Right cardiac atrium (tissue), 5 donors: Measurements from ENCODE around the gene CETP. TPM values are rescaled to one million over a fixed set of nuclear protein-coding genes. Genes with fewer than 3 reads are reported as not detected.
"Not testable (repeated sequence)": the region's sequence is repeated elsewhere in the genome, so short reads cannot be mapped to it uniquely, and the experiment has no call there.

Experiments used
- ATAC-seq, 2 donors: fragments of 200-7000 bp; cut with Tn5 transposase; one replicate each; pipeline versions ENCODE4 v1.8.0 to v1.9.1; 2020; ENCODE audit warnings: moderate library complexity in 2 of 2, mild to moderate bottlenecking in 1 of 2
- DNase-seq, 3 donors: peaks; one replicate each; pipeline ENCODE4 v3.0.0-alpha.2; 2020
- H3K27ac ChIP-seq: one replicate; pipeline ENCODE4 v1.5.1; 2013; ENCODE audit warnings: mild to moderate bottlenecking, low read length, control low read depth, moderate library complexity
- H3K27me3 ChIP-seq: one replicate; pipeline ENCODE4 v1.6.1; 2013; ENCODE audit not compliant: control insufficient read depth, insufficient read depth
- H3K4me1 ChIP-seq: one replicate; pipeline ENCODE4 v1.6.1; 2013; ENCODE audit warnings: low read length; ENCODE audit not compliant: control insufficient read depth, insufficient read depth
- H3K4me3 ChIP-seq: one replicate; pipeline ENCODE4 v1.5.1; 2013; ENCODE audit warnings: low read length, control low read depth
- H3K9me3 ChIP-seq: one replicate; pipeline ENCODE4 v1.6.1; 2013; ENCODE audit warnings: low read length; ENCODE audit not compliant: control insufficient read depth
- WGBS: extraction: QIAGEN DNeasy Blood & Tissue Kit; methylation state at CpG from one replicate; pipeline ENCODE4 v1.1.7; 2013; 5-methylcytosine and 5-hydroxymethylcytosine counted together
- intact Hi-C, 4 donors: fragments of 100-400 bp; cut with DNase I; formaldehyde crosslinking; loops; one replicate each; pipeline versions ENCODE4 v1.11.0 to v1.14.0; 2022 to 2023
- polyA plus RNA-seq: library from polyadenylated mRNA; stranded (reverse); fragments of 200-250 nt; gene quantifications from one replicate; pipeline ENCODE4 v1.2.3, GENCODE V29; 2013
- total RNA-seq, 4 donors: library from RNA; stranded (reverse); fragmentation: NEBNext Ultra II Directional; extraction: Animal tissue kit (Norgen Biotek cat#: 25700); gene quantifications; one replicate each; pipeline ENCODE4 v1.2.1, GENCODE V29; 2021
- donor health status: healthy with polysubstance abuse.
- donor health status: DM: no; HTN: yes; CAD: no.
- donor health status: DM: no; HTN: no; CAD: no.
- donor health status: DM: no; HTN: yes; CAD: no; lungs with severe emphysema.
- donor health status: DM: yes; HTN: yes; CAD: no.

Gene CETP
- total and polyA plus RNA-seq, 5 donors = 0.34 to 0.59 (median 0.46) TPM; not detected in 2

- H3K4me1 ChIP-seq = no peaks in the 10 kb centered on the region
- WGBS = 51% methylated on average over 2 of the region's 2 CpGs
- H3K27ac ChIP-seq = no peak overlapping the region
- no peak for ATAC-seq
- intact Hi-C loops = no loop called here
- H3K4me3 ChIP-seq = no peak overlapping the region
- H3K27me3 ChIP-seq = no peaks in the 10 kb centered on the region
- no peak for DNase-seq
- H3K9me3 ChIP-seq = no peaks in the 10 kb centered on the region
Measured at GRCh38 chr16:56927471-56927870, 34.3 kb upstream of the CETP start.

- ATAC-seq (no peak), DNase-seq (no peak)
- no peaks in the 10 kb centered on the region for H3K4me1 ChIP-seq
- WGBS = 96% methylated on average over 4 of the region's 4 CpGs
- H3K9me3 ChIP-seq = no peaks in the 10 kb centered on the region
- no peaks in the 10 kb centered on the region for H3K27me3 ChIP-seq
- no peak overlapping the region for H3K27ac ChIP-seq
- intact Hi-C loops = no loop called here
- no peak overlapping the region for H3K4me3 ChIP-seq
Measured at GRCh38 chr16:56929639-56930038, 32.1 kb upstream of the CETP start.

- H3K4me3 ChIP-seq = no peak overlapping the region
- peak overlapping the region; percentile 16 for H3K27ac ChIP-seq
- no peak for ATAC-seq
Measured at GRCh38 chr16:56930486-56931270, 31.1 kb upstream of the CETP start.

GRCh38 chr16:56931271-56931891 lies 30.4 kb upstream of the CETP start:
- no peaks in the 10 kb centered on the region for H3K9me3 ChIP-seq
- no peaks in the 10 kb centered on the region for H3K27me3 ChIP-seq
- 20% methylated on average over 25 of the region's 25 CpGs for WGBS
- ATAC-seq (no peak), DNase-seq (peak in 2 of 3 donors; percentile 33 to 65)
- intact Hi-C loops = no loop called here
- H3K4me1 ChIP-seq = no peaks in the 10 kb centered on the region
- peak overlapping the region; percentile 85 for H3K27ac ChIP-seq
- peak overlapping the region; percentile 49 for H3K4me3 ChIP-seq

More at GRCh38 chr16:56930486-56931270, 31.1 kb upstream of the CETP start:
- DNase-seq = no peak
- no peaks in the 10 kb centered on the region for H3K9me3 ChIP-seq
- 81% methylated on average over 15 of the region's 15 CpGs for WGBS
- H3K4me1 ChIP-seq = no peaks in the 10 kb centered on the region
- no peaks in the 10 kb centered on the region for H3K27me3 ChIP-seq
- intact Hi-C loops = no loop called here

- intact Hi-C loops = no loop called here
Measured at GRCh38 chr16:56931892-56932720, 29.6 kb upstream of the CETP start, which contains the start of gene HERPUD1. HERPUD1 (plus strand) TSS chr16:56932142; CDS start chr16:56932245, 103 bp downstream.

GRCh38 chr16:56932721-56933619 lies 28.8 kb upstream of the CETP start:
- H3K4me1 ChIP-seq = no peaks in the 10 kb centered on the region
- peak overlapping the region; percentile 76 for H3K4me3 ChIP-seq
- peak; percentile 81 to 92 (median 92) for DNase-seq
- H3K27me3 ChIP-seq = no peaks in the 10 kb centered on the region
- 2% methylated on average over 25 of the region's 25 CpGs for WGBS
- peak overlapping the region; percentile 87 for H3K27ac ChIP-seq
- ATAC-seq = peak; percentile 85 to 86
- intact Hi-C loops = no loop called here
- no peaks in the 10 kb centered on the region for H3K9me3 ChIP-seq

More at GRCh38 chr16:56931892-56932720, 29.6 kb upstream of the CETP start, which contains the start of gene HERPUD1:
- Histone ChIP-seq H3K27me3 (no peaks in the 10 kb centered on the region), H3K4me1 (no peaks in the 10 kb centered on the region), H3K27ac (peak within 1 kb of the TSS; percentile 87), H3K9me3 (no peaks in the 10 kb centered on the region), H3K4me3 (peak within 1 kb of the TSS; percentile 76)
- ATAC-seq (peak; percentile 97 to 98), DNase-seq (peak; percentile 99 to 100 (median 100))
- WGBS = under 1% methylated on average over 83 of the region's 83 CpGs

- Histone ChIP-seq H3K4me1 (no peaks in the 10 kb centered on the region), H3K27me3 (no peaks in the 10 kb centered on the region), H3K27ac (no peak overlapping the region), H3K9me3 (no peaks in the 10 kb centered on the region), H3K4me3 (peak overlapping the region; percentile 76)
- WGBS = 16% methylated on average over 8 of the region's 8 CpGs
- ATAC-seq = no peak
- no peak for DNase-seq
- intact Hi-C loops = no loop called here
Measured at GRCh38 chr16:56933828-56934598, 27.7 kb upstream of the CETP start.

GRCh38 chr16:56934599-56935145 lies 27.1 kb upstream of the CETP start:
- H3K4me1 ChIP-seq, DNase-seq, H3K27me3 ChIP-seq, H3K27ac ChIP-seq, intact Hi-C loops, H3K9me3 ChIP-seq, ATAC-seq: not testable (repeated sequence)
- 55% methylated on average over 8 of the region's 8 CpGs for WGBS
- H3K4me3 ChIP-seq = peak overlapping the region; percentile 76

- Histone ChIP-seq H3K4me3 (peak overlapping the region; percentile 42), H3K27me3 (no peaks in the 10 kb centered on the region), H3K27ac (no peak overlapping the region), H3K4me1 (no peaks in the 10 kb centered on the region), H3K9me3 (no peaks in the 10 kb centered on the region)
- ATAC-seq (no peak), DNase-seq (no peak)
- 38% methylated on average over 5 of the region's 5 CpGs for WGBS
- intact Hi-C loops = no loop called here
Measured at GRCh38 chr16:56935201-56935600, 26.5 kb upstream of the CETP start.
